GM19467 (cell line): ENCODE results near the gene TXNL4A.
A peak's percentile ranks its signal among the peaks of the same experiment; 100 is the strongest.
"Not testable (repeated sequence)": the region's sequence is repeated elsewhere in the genome, so short reads cannot be mapped to it uniquely, and the experiment has no call there.

Experiments
- ATAC-seq: cut with Tn5 transposase; IDR thresholded peaks from one replicate; pipeline ENCODE4 v1.9.1; 2021; ENCODE audit warnings: mild to moderate bottlenecking, moderate library complexity; ENCODE audit not compliant: unreplicated experiment

The TXNL4A gene

GRCh38 chr18:79999701-80000100 is 11.3 kb upstream of the TXNL4A start:
- not testable (repeated sequence) for ATAC-seq

- ATAC-seq = no peak
These were observed 3.1 kb upstream of the TXNL4A start for GRCh38 chr18:79991494-79991893.

DNA sequence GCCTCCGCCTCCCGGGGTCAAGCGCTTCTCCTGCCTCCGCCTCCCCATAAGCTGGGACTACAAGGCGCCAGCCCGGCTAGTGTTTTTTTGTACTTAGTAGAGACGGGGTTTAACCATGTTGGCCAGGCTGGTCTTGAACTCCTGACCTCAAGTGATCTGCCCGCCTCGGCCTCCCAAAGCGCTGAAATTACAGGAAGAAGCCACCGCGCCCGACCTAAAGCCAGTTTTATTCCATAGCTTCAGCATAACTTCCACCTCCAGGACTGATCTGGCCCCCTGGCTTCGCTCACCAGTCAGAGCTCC is 783 bp upstream of the TXNL4A start:
- ATAC-seq = no peak

GRCh38 chr18:79988071-79988450 is 302 bp downstream of the TXNL4A start:
- ATAC-seq = peak; percentile 55

DNA sequence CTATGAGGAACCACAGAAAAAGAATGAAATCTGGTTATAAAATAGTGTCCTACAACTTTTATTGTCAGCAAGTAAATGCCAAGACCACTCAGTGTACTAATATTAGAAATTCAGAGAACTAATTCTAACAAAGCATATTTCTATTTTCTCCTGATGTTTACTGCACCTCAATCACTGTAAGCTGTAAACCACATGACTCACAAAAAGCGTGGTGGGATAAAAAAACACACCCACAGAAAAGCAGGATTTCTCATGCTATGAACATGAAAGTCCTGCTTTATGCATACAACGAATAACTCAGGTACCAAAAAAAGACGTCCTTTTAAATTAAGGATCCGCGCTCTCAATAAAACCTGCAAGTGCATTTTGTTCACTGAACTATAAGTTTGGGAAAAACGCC is 797 bp downstream of the TXNL4A start:
- ATAC-seq = no peak

GRCh38 chr18:79986726-79987125 is 1.6 kb downstream of the TXNL4A start:
- ATAC-seq = no peak

- ATAC-seq = no peak
These were observed 3.2 kb downstream of the TXNL4A start for GRCh38 chr18:79985172-79985571.

DNA sequence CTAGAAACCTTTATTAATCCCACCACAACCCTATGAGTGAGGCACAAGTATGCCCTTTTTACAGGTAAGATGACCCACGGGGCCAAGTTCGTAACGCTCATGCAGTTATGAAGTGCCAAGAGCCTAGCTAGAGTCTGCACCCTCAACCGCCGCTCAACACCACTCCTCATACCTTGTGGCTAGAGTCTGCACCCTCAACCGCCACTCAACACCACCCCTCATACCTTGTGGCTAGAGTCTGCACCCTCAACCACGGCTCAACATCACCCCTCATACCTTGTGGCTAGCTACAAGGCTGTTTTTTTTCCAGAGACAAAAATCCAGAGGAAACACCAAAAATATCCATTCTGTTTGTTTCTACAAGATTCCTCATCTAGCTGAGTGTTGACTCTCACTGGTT is 4.6 kb downstream of the TXNL4A start:
- no peak for ATAC-seq

- ATAC-seq = no peak
These were observed 5.1 kb downstream of the TXNL4A start for GRCh38 chr18:79983253-79983652.

DNA sequence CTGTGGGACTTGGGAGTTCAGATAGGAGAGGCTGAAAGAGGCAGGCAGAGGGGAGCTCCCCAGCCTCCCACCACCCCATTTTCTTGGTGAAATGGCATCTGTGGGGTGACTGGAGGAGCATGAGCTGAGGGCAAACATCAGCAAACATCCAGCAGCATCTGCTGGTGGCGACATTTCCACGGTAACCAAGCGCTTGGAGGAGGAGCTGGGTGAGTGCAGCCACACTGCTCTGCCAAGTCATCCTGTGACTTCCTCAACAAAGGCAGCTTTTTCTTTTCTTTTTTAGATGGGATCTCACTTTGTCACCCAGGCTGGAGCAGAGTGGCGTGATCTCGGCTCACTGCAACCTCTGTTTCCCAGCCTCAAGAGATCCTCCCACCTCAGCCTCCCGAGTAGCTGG is 5.6 kb downstream of the TXNL4A start:
- no peak for ATAC-seq

GRCh38 chr18:79980585-79980984 is 7.8 kb downstream of the TXNL4A start:
- ATAC-seq = no peak

- ATAC-seq = no peak
These were observed 8.5 kb downstream of the TXNL4A start for GRCh38 chr18:79979843-79980242.

- ATAC-seq = no peak
These were observed 12.2 kb downstream of the TXNL4A start for GRCh38 chr18:79975985-79976680.

GRCh38 chr18:79975043-79975442 is 13.3 kb downstream of the TXNL4A start:
- no peak for ATAC-seq

GRCh38 chr18:79974025-79974654 is 14.2 kb downstream of the TXNL4A start:
- no peak for ATAC-seq

DNA sequence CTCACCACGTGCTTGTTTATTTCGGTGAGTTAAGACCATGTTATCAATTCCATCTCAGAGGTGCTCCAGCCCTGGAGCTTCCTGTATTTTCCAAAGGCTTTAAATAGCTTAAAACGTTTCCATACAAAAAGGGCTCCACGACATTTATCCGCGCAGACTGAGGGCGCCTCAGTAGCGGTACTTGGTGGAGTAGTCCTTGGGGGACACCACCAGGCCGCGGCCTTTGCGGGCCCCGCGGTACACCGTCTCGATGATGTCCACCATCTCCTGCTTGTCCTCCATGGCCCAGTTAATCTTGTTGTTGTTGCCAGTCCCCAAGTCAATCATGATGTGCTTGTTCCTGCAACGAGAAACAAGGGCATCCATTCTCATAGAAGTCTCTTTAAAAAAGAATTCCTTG is 14.8 kb downstream of the TXNL4A start:
- no peak for ATAC-seq

DNA sequence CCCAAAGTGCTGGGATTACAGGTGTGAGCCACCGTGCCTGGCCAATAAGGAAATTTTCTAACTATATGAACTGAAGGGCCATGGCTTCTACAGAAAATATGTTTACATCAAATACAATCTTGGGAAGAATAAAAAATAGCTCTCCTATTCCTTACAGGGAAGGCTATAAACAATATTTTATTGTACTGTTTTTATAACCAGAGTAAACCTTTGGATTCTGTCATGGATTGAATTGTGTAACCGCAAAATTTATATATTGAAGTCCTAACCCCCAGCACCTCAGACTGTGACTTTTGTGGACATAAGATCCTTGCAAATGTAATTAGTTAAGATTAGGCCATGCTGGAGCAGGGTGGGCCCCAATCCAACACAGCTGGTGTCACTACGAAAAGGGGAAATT is 15.6 kb downstream of the TXNL4A start:
- no peak for ATAC-seq

- no peak for ATAC-seq
These were observed 16.4 kb downstream of the TXNL4A start for GRCh38 chr18:79971986-79972385.

- no peak for ATAC-seq
These were observed 17.0 kb downstream of the TXNL4A start for GRCh38 chr18:79971211-79971952.

DNA sequence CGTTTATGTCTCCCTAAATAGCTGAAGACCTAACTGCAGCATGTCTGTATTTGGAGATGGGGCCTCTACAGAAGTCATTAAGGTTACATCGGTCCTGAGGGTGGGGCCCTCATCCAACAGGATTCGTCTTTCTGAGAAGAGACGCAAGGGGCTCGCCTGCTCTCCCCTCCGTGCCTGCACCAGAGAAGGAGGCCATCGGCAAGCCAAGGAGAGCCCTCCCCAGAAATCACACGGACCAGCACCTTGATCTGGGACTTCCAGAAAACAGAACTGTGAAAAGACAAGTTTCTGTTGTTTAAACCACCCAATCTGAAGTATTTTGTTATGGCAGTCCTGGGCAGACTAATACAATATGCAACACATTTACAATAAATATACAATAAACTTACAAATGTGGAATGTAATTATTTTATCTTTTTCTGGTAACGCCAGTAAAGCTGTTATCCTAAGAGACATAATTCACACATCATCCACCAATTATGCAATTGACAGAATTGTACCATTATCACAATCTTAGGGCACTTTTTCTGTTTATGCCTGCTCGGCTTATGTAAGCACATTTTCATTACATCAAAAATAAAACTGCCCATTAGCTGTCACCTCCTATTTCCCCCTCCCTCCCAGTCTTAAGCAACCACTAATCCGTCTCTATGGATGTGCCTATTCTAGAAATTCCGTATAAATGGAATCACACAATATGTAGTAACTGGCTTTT is 17.8 kb downstream of the TXNL4A start:
- ATAC-seq = no peak

- no peak for ATAC-seq
These were observed 23.1 kb downstream of the TXNL4A start for GRCh38 chr18:79965119-79965902.
